GM18870 (cell line): ENCODE measurements around the gene CHKB.

Experiments
- ATAC-seq: cut with Tn5 transposase; IDR thresholded peaks from one replicate; pipeline ENCODE4 v1.9.1; 2021; ENCODE audit warnings: moderate library complexity; ENCODE audit not compliant: unreplicated experiment

CHKB gene

GRCh38 chr22:50600967-50601668 is 18.5 kb upstream of the CHKB start:
- ATAC-seq: no peak

GRCh38 chr22:50600538-50600937 is 17.9 kb upstream of the CHKB start, which contains the start of gene MAPK8IP2:
TSS of gene MAPK8IP2 (plus strand) at chr22:50600793. CDS start at chr22:50600819, 26 bp downstream.
- ATAC-seq: no peak

- no peak for ATAC-seq
These were observed 17.3 kb upstream of the CHKB start for GRCh38 chr22:50599816-50600455.

GRCh38 chr22:50597097-50597496 is 14.4 kb upstream of the CHKB start:
- no peak for ATAC-seq

GRCh38 chr22:50595189-50595588 is 12.5 kb upstream of the CHKB start:
- no peak for ATAC-seq

GRCh38 chr22:50587407-50587806 is 4.8 kb upstream of the CHKB start:
- no peak for ATAC-seq

- no peak for ATAC-seq
These were observed 3.8 kb upstream of the CHKB start for GRCh38 chr22:50586416-50586815.

GRCh38 chr22:50585781-50586180 is 3.1 kb upstream of the CHKB start:
- no peak for ATAC-seq

GRCh38 chr22:50585238-50585637 is 2.6 kb upstream of the CHKB start:
- ATAC-seq: no peak

GRCh38 chr22:50584106-50585096 is 1.8 kb upstream of the CHKB start:
- no peak for ATAC-seq

- ATAC-seq: peak; percentile 30
These were observed 729 bp upstream of the CHKB start for GRCh38 chr22:50583294-50583861.

- peak; percentile 5 for ATAC-seq
These were observed 628 bp downstream of the CHKB start for GRCh38 chr22:50581950-50582492.

- ATAC-seq: no peak
These were observed 1.4 kb downstream of the CHKB start for GRCh38 chr22:50581031-50581949.

- no peak for ATAC-seq
These were observed 2.9 kb downstream of the CHKB start for GRCh38 chr22:50579752-50580151.

GRCh38 chr22:50578776-50579310 is 3.8 kb downstream of the CHKB start:
- ATAC-seq: no peak

GRCh38 chr22:50577987-50578775 is 4.5 kb downstream of the CHKB start, which contains the start of gene CPT1B:
TSS of gene CPT1B (minus strand) at chr22:50578427. CDS start at chr22:50577915, 512 bp downstream.
- no peak for ATAC-seq

GRCh38 chr22:50577697-50577986 is 5.0 kb downstream of the CHKB start:
- ATAC-seq: no peak

GRCh38 chr22:50576806-50577696 is 5.6 kb downstream of the CHKB start:
- ATAC-seq: no peak
